ENCODE data around the gene GINS2.

The GINS2 gene

GRCh38 chr16:85689285-85689949 lies 663 bp upstream of the GINS2 start:
- DNase-seq (no peak), ATAC-seq (no peak)

GRCh38 chr16:85687651-85688471 lies 893 bp downstream of the GINS2 start:
- DNase-seq (peak; percentile 26), ATAC-seq (no peak)

DNA sequence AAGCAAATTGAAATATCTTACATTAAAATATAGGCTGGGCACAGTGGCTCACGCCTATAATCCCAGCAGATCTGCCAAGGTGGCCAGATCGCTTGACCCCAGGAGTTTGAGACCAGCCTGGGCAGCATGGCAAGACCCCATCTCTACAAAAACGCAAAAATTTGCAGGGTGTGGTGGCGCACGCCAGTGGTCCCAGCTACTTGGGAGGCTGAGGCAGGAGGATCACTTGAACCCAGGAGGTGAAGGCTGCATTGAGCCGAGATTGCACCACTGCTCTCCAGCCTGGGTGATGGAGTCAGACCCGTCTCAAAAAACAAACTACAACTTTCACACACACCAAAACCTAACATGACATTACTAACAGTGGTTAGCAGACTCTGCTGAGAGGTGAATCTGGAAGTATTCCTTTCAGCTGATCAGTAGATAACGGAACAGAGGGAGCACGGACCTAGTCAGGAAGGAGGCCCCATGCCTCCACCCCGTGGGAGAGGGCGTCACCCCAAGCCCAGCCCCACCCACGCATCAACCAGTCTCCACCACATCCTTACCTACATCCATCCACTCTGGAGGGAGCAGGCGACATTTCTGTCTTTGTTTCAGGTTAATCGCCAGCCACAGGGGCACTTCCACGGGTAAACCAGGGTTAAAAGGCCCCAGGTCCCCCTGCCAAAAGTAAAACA lies 1.7 kb downstream of the GINS2 start:
- DNase-seq = peak; percentile 32
- ATAC-seq = no peak

GRCh38 chr16:85685251-85685650 lies 3.5 kb downstream of the GINS2 start:
- ATAC-seq = no peak
- DNase-seq = no peak

DNA sequence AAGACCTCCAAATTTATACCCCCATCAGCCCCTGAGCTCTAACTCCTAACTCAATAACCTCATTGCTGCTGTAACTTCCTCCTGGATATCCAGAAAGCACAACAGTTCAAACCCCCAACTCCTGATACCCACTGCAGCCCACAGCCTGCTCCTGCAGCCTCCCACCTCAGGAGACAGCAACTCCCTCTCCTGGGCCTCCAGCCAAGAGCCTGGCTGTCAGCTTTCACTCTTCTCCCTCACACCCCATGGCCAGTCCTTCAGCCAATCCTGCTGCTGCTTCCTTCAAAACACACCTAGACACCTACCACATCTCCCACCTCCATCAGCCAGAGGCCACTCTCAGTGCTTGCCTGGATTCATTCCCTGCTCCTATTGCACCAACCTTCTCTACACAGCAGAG lies 5.4 kb downstream of the GINS2 start:
- no peak for ATAC-seq
- DNase-seq = no peak

DNA sequence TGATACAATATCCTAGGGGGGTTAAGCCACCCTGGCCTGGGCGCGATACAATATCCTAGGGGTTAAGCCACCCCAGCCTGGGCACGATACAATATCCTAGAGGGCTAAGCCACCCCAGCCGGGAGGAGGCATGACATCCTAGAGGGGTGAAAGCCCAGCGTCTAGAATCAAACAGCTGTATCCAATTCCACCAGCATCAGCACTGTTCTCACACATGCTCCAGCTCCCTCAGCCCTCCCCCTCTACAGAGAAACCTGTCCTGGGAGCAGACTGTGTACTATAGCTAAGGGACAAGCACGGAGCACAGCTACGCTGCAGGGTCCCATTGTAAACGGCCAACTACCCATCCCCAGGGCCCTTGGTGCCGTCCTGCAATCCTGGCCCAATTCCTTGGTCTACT lies 6.2 kb downstream of the GINS2 start:
- ATAC-seq = no peak
- no peak for DNase-seq

GRCh38 chr16:85681255-85681654 lies 7.5 kb downstream of the GINS2 start:
- ATAC-seq = no peak
- no peak for DNase-seq

GRCh38 chr16:85680352-85680944 lies 8.3 kb downstream of the GINS2 start:
- no peak for ATAC-seq
- no peak for DNase-seq

- ATAC-seq (no peak), DNase-seq (no peak)
Measured at GRCh38 chr16:85679870-85680269, 8.9 kb downstream of the GINS2 start.

- DNase-seq (no peak), ATAC-seq (no peak)
Measured at GRCh38 chr16:85678821-85679220, 9.9 kb downstream of the GINS2 start.

- ATAC-seq = no peak
- DNase-seq = no peak
Measured at GRCh38 chr16:85678016-85678415, 10.7 kb downstream of the GINS2 start.

GRCh38 chr16:85677383-85677967 lies 11.3 kb downstream of the GINS2 start:
- no peak for ATAC-seq

DNA sequence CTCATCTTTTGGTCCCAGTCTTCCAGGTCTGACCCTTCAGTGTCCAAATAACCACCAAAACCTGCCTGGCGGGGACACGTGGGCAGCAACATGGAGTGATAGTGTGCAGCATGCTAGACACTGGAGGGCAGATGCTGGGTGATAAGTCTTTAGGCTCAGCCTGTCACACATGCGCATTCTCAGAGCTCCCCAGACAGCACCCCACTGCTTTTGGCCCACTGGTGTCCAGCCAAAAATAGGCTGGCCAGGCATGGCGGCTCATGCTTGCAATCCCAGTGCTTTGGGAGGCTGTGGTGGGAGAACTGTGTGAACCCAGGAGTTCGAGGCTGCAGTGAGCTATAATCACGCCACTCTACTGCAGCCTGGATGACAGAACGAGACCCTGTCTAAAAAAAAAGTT lies 12.3 kb downstream of the GINS2 start:
- no peak for DNase-seq
- ATAC-seq = no peak

More at GRCh38 chr16:85677383-85677967, 11.3 kb downstream of the GINS2 start:
- DNase-seq = no peak

- no peak for DNase-seq
- ATAC-seq = no peak
Measured at GRCh38 chr16:85675251-85675874, 13.4 kb downstream of the GINS2 start.

- no peak for ATAC-seq
- DNase-seq = no peak
Measured at GRCh38 chr16:85674828-85675227, 13.9 kb downstream of the GINS2 start.

DNA sequence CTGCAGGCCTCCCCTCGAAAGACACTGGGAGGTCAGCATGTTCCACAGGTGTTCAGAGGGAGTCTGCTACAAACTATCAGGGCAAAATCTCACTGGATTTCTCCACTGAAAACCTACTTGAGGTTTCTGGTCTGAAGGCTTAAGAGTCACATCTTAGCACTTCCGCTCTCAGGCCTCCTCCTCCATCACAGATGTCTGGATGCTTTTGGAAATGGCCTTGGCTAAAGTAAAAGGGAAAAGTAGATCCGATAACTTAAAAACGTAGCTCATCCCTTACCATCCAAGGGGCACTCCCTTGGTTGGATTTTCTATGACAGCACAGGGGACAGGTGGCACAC lies 14.4 kb downstream of the GINS2 start:
- ATAC-seq (no peak), DNase-seq (no peak)

- DNase-seq = no peak
- peak; percentile 22 for ATAC-seq
Measured at GRCh38 chr16:85673529-85674417, 15.0 kb downstream of the GINS2 start.

DNA sequence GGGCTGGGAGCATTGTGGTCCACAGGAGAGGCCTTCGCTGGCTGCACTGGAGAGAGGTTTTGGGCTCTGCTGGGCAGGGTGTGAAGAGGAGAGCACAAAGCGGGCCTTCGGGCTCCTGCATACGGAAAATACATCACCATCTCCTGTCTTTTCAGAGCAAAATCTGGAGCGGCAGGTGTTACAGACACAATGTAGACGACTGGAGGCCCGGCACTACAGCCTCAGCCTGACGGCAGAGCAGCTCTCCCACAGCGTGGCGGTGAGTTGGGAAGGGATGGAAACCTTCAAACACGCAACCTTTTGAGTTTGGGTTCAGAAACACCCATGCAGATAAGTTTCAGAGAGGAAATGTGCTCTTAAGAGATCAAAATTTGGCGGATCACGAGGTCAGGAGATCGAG lies 17.9 kb downstream of the GINS2 start:
- DNase-seq (no peak), ATAC-seq (no peak)

DNA sequence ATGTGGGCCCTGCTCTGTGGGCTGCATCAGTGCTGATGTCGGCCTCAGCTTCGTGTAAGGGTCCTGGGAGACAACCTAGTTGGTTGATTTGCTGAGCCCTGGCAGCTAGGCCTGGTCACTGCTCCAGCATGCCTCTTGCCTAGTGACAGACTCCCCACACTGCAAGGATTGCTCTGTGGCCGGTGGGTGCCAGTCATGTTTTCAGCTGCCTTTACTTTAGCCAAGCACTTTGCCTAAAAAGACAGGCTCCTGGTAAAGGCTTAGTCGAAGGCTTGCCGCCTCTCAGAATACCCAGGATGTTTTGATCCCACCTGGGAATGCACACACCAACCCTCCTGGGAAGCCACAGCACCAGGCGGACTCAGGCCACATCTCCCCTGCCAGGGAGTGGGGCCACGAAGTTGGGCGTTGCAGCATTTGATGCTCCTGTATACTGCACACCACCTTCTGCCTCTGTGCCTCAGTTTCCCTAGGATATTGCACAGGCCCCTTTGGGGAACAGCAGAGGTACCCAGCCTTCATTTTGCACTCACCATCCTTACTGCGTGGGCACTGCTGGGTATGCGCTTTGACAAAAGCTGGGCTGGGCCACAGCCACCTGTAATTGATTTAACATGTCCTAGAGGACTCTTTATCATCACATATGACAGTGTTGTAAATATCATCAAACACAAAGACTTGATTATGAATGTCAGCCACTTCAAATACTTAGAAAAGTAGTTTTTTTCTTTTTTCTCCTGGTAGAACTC lies 19.9 kb downstream of the GINS2 start:
- DNase-seq (no peak), ATAC-seq (no peak)

GRCh38 chr16:85667841-85668413 lies 20.8 kb downstream of the GINS2 start:
- ATAC-seq (no peak), DNase-seq (no peak)
